ENCODE results near the gene COMMD8. TPM values are rescaled to one million over a fixed set of nuclear protein-coding genes. Genes with fewer than 3 reads are reported as not detected.

Gene COMMD8
- total RNA-seq, 1 donor from 2014 or later: 33.7 TPM

DNA sequence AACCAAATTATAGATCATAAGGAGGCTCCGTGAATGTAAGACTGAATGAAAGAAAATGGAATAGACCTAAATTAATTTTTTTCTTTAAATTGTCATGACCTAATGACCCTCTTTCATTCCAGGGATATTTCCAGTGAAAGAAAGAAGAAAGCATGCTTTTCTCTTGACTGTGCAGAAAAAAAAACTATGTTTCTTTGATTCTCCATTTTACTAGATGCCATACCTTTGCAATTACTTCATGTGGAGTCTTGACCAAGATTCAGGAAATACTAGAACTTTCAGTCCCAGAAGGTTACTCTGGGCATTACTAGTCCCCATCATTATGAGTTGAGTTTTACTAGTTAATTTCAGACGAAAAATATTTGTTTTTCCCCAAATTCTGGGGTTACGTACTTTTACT, 6.4 kb upstream of the COMMD8 start:
- no peak for TF ChIP-seq CTCF (IDR thresholded peaks at IDR 0.05; ENCODE audit: insufficient read depth, low read length, poor library complexity, severe bottlenecking)
- DNase-seq (ENCODE audit: low read depth): no peak

DNA sequence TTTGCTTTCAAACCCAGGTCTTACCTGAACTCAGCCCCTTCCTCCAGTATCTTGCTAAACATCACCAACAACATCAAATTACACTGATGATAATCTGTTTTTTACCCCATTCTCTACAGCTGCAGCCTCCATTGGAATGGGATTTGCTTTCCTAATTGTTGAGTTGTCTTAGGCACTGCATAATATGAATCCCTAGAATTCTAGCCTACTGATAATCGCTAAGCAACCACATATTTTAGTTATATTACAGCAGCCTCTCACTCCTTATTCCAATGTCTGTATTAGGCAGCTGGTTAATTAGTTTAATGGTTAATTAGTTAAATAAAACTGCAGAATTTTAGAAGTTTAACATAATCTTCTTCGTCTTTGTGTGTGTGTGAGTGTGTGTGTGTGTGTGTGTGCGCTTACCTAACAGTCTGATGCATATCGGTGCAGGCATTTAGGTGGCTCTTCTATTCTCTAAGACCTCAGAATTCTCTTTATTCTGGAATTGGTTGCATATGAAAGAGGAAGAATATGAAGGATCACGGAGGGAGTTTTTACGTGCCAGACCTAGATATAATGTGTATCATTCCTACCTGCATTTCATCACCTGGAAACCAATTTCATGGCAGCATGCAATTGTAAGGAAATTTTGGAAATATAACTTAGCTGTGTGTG, 5.3 kb upstream of the COMMD8 start:
- Histone ChIP-seq H3K36me3 (ENCODE audit: control insufficient read depth, insufficient read depth, low read length) (no peaks in the 10 kb centered on the region), H3K27me3 (ENCODE audit: control insufficient read depth, insufficient read depth, low read length) (no peaks in the 10 kb centered on the region), H3K4me3 (ENCODE audit: low read depth, low read length) (no peak overlapping the region)
- DNase-seq (ENCODE audit: low read depth): no peak
- no peak for TF ChIP-seq CTCF (IDR thresholded peaks at IDR 0.05; ENCODE audit: insufficient read depth, low read length, poor library complexity, severe bottlenecking)

More for the DNA sequence above, 6.4 kb upstream of the COMMD8 start:
- Histone ChIP-seq H3K36me3 (ENCODE audit: control insufficient read depth, insufficient read depth, low read length) (no peaks in the 10 kb centered on the region), H3K4me3 (ENCODE audit: low read depth, low read length) (no peak overlapping the region), H3K27me3 (ENCODE audit: control insufficient read depth, insufficient read depth, low read length) (no peaks in the 10 kb centered on the region)

DNA sequence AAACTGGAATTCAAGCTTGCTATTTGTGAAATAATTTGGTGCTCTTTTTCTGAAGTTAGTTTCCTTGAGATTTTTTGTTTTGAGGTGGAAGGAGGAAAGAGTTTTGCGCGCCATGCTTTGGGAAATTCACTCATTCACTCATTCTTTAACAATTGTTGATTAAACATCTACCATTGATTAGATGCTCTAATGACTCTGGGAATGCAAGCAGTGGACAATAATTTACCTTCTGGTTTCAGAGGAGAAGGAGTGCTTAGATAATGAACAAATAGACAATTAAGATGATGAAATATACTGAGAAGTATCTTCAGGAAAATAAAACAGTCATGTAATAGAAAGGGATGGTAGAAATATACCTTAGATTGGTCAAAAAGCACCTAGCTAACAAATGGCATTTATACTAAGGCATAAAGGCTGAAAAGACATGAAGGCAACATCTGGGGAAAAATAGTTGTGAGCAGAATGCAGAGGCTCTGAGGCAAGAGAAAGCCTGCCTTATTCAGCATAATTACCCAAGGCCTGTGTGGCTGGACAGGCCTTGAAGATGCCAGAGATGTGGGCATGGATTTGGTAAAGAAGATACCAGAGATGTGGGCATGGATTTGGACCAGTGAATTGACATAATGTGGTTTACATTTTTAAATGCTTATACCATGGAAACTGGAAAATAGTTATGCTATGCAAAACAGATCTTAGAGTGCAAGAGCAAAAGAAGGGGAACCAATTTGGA, 2.7 kb upstream of the COMMD8 start:
- no peak for TF ChIP-seq CTCF (IDR thresholded peaks at IDR 0.05; ENCODE audit: insufficient read depth, low read length, poor library complexity, severe bottlenecking)
- DNase-seq (ENCODE audit: low read depth): no peak

DNA sequence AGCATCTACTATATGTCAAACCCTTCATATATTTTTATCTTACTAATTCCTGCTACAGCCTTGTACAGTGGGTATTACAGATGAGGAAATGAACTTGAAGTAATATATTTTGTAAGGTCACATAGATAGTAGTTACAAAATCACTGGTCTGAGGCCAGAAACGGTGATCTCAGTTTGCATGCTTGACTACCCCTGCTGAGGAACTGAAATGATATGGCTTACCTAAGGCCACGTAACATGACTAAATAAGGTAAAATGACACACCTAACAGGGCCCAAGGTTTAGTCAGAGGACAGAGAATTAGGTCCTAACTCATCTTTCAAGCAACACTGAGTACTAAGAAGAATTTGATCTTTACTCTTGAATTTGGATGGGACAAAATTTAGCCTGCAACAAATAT, 1.5 kb upstream of the COMMD8 start:
- no peaks in the 10 kb centered on the region for H3K27me3 ChIP-seq (ENCODE audit: control insufficient read depth, insufficient read depth, low read length)

More for the DNA sequence above, 2.7 kb upstream of the COMMD8 start:
- no peaks in the 10 kb centered on the region for H3K36me3 ChIP-seq (ENCODE audit: control insufficient read depth, insufficient read depth, low read length)
- H3K4me3 ChIP-seq (ENCODE audit: low read depth, low read length): no peak overlapping the region
- no peaks in the 10 kb centered on the region for H3K27me3 ChIP-seq (ENCODE audit: control insufficient read depth, insufficient read depth, low read length)

GRCh38 chr4:47462799-47463234, 685 bp downstream of the COMMD8 start:
- no peak for DNase-seq (ENCODE audit: low read depth)
- no peak for TF ChIP-seq CTCF (IDR thresholded peaks at IDR 0.05; ENCODE audit: insufficient read depth, low read length, poor library complexity, severe bottlenecking)
- Histone ChIP-seq H3K36me3 (ENCODE audit: control insufficient read depth, insufficient read depth, low read length) (no peaks in the 10 kb centered on the region), H3K4me3 (ENCODE audit: low read depth, low read length) (peak overlapping the region; percentile 75), H3K27me3 (ENCODE audit: control insufficient read depth, insufficient read depth, low read length) (no peaks in the 10 kb centered on the region)

More for the DNA sequence above, 1.5 kb upstream of the COMMD8 start:
- no peak for DNase-seq (ENCODE audit: low read depth)
- Histone ChIP-seq H3K36me3 (ENCODE audit: control insufficient read depth, insufficient read depth, low read length) (no peaks in the 10 kb centered on the region), H3K4me3 (ENCODE audit: low read depth, low read length) (no peak overlapping the region)
- no peak for TF ChIP-seq CTCF (IDR thresholded peaks at IDR 0.05; ENCODE audit: insufficient read depth, low read length, poor library complexity, severe bottlenecking)
